HepG2 (cell line): ENCODE data around the gene ZNF177. TPM values are rescaled to one million over a fixed set of nuclear protein-coding genes. Genes with fewer than 3 reads are reported as not detected.

Source experiments
- ATAC-seq: fragments of 200-7000 bp; cut with Tn5 transposase; 3 replicates; pipeline ENCODE4 v1.9.1; 2020; ENCODE audit warnings: mild to moderate bottlenecking, moderate library complexity
- BruUV-seq: library from RNA; stranded (reverse); fragments of 400-500 nt; replicated peaks from 2 replicates; lab custom pipeline; 2021; lab: Mats Ljungman, UMichigan
- CTCF ChIA-PET: fragments of 300-600 bp; formaldehyde crosslinking; extraction: SDS; loops from one replicate; lab custom pipeline; 2021; ENCODE audit warnings: low total read pairs, inconsistent platforms, low intra/inter-chr PET ratio; lab: Yijun Ruan, JAX
- POLR2A ChIA-PET: fragments of 350-600 bp; sonication (Branson Sonifier 250); formaldehyde crosslinking; loops from one replicate; lab custom pipeline; 2020; ENCODE audit warnings: antibody characterized with exemption, inconsistent platforms; lab: Yijun Ruan, JAX
- DNase-seq: peaks from one replicate; pipeline ENCODE4 v3.0.0-alpha.2; 2015; ENCODE audit warnings: low spot score
- FAIRE-seq: peaks from 3 replicates; lab custom pipeline; 2011; peaks lifted over from hg19 to GRCh38; lab: Jason Lieb, UNC
- H2AFZ ChIP-seq: one replicate; pipeline ENCODE4 v1.6.1; 2011; ENCODE audit warnings: low read length, inconsistent platforms
- H3K27ac ChIP-seq: fragments of 300-600 bp; 3 replicates; pipeline ENCODE4 v1.8.0; 2011; ENCODE audit warnings: mixed run types, mild to moderate bottlenecking, mixed read lengths, low read length, inconsistent platforms; ENCODE audit not compliant: insufficient read depth; ENCODE audit errors: extremely low read length
- H3K27me3 ChIP-seq, 2 experiments: fragments of 200-600 bp in 1 of 2; 2 replicates in 1 of 2; 3 replicates in 1 of 2; pipeline versions ENCODE4 v1.6.0 to v1.8.0; 2011; ENCODE audit warnings: low read length in 2 of 2, mild to moderate bottlenecking in 2 of 2, moderate library complexity in 2 of 2, inconsistent platforms in 1 of 2; ENCODE audit not compliant: insufficient read depth in 2 of 2, control insufficient read depth in 1 of 2
- H3K36me3 ChIP-seq, 2 experiments: fragments of 200-600 bp in 1 of 2; replicated peaks in 1 of 2; 2 replicates in 1 of 2; 3 replicates in 1 of 2; pipeline versions ENCODE4 v1.5.1 to v1.8.0; 2011; ENCODE audit warnings: low read length in 2 of 2, inconsistent platforms in 1 of 2; ENCODE audit not compliant: insufficient read depth in 2 of 2, control insufficient read depth in 1 of 2
- H3K4me1 ChIP-seq: 2 replicates; pipeline ENCODE4 v1.5.1; 2012; ENCODE audit warnings: low read length, inconsistent platforms; ENCODE audit not compliant: insufficient read depth
- H3K4me2 ChIP-seq: 2 replicates; pipeline ENCODE4 v1.6.0; 2011; ENCODE audit warnings: low read depth, low read length, inconsistent platforms
- H3K4me3 ChIP-seq, 3 experiments: fragments of 200-600 bp in 1 of 3; sonication (generic), shearing (Covaris generic) in 1 of 3; replicated peaks in 1 of 3; 2 replicates each; pipeline ENCODE4 v1.5.1; 2011 to 2016; ENCODE audit warnings: low read length in 3 of 3, inconsistent platforms in 2 of 3, low read depth in 2 of 3, mild to moderate bottlenecking in 2 of 3, control low read depth in 1 of 3, mixed read lengths in 1 of 3; ENCODE audit not compliant: insufficient read depth in 1 of 3
- H3K79me2 ChIP-seq: one replicate; pipeline ENCODE4 v1.6.1; 2011; ENCODE audit warnings: low read length, inconsistent platforms; ENCODE audit not compliant: insufficient read depth
- H3K9ac ChIP-seq: 2 replicates; pipeline ENCODE4 v1.6.0; 2011; ENCODE audit warnings: mild to moderate bottlenecking, low read depth, low read length, inconsistent platforms; ENCODE audit not compliant: insufficient read depth
- H3K9me3 ChIP-seq: 2 replicates; pipeline ENCODE4 v1.5.1; 2012; ENCODE audit warnings: mild to moderate bottlenecking, low read length
- H4K20me1 ChIP-seq: 2 replicates; pipeline ENCODE4 v1.6.0; 2011; ENCODE audit warnings: inconsistent platforms, mild to moderate bottlenecking, low read length, moderate library complexity; ENCODE audit not compliant: insufficient read depth
- DNMT3B ChIP-seq: conservative IDR thresholded peaks from 2 replicates; pipeline ENCODE4 v1.6.1; 2016; ENCODE audit warnings: missing biosample characterization, control low read depth
- EP300 ChIP-seq, 3 experiments: sonication (generic) in 1 of 3; formaldehyde crosslinking in 1 of 3; IDR thresholded peaks; 2 replicates each; pipeline versions ENCODE4 v1.5.1 to v1.6.1; 2011 to 2020; ENCODE audit warnings: low read depth in 2 of 3, low read length in 2 of 3, borderline replicate concordance in 1 of 3, improper control_type of control experiment in 1 of 3, mild to moderate bottlenecking in 1 of 3, missing genetic modification reagents in 1 of 3, moderate library complexity in 1 of 3
- MAFF ChIP-seq: IDR thresholded peaks from 2 replicates; pipeline ENCODE4 v1.6.1; 2011; ENCODE audit warnings: low read depth, low read length, improper control_type of control experiment
- MAFK ChIP-seq, 2 experiments: IDR thresholded peaks in 1 of 2; conservative IDR thresholded peaks in 1 of 2; 2 replicates each; pipeline ENCODE4 v1.6.1; 2011; ENCODE audit warnings: improper control_type of control experiment in 2 of 2, low read length in 2 of 2
- NR2F6 ChIP-seq, 2 experiments: IDR thresholded peaks; 2 replicates each; pipeline ENCODE4 v1.6.1; 2016; ENCODE audit warnings: antibody characterized with exemption in 1 of 2, mild to moderate bottlenecking in 1 of 2
- WGBS: methylation state at CpG from one replicate; pipeline ENCODE4 v1.1.6; 2017; ENCODE audit warnings: low lambda C conversion rate; 5-methylcytosine and 5-hydroxymethylcytosine counted together
- in situ Hi-C: cut with HindIII; loops from 2 replicates; pipeline ENCODE4 v1.10.0; 2017; ENCODE audit warnings: low pct_unique_long_range_greater_than_20kb; ENCODE audit not compliant: extremely low pct_ligation_motif_present
- intact Hi-C: fragments of 100-400 bp; cut with micrococcal nuclease; formaldehyde crosslinking; loops from one replicate; pipeline ENCODE4 v1.10.0; 2022; ENCODE audit not compliant: unreplicated experiment
- polyA plus RNA-seq, 8 experiments: library from polyadenylated mRNA; depleted of rRNA in 3 of 8; stranded (reverse) in 7 of 8; unstranded in 1 of 8; fragments of >200 nt; fragmentation: Illumina TruSeq in 4 of 8; extraction: Trizol in 4 of 8; gene quantifications; 2 replicates each; pipeline versions ENCODE4 v1.2.1 to v1.2.3, GENCODE V29; 2011 to 2016; ENCODE audit warnings: low read depth in 4 of 8, missing spikeins in 1 of 8, mixed read lengths in 1 of 8; ENCODE audit not compliant: insufficient read depth in 1 of 8
- total RNA-seq, 5 experiments: library from RNA; depleted of rRNA; stranded (reverse); fragments of >200 nt; fragmentation: Illumina TruSeq; extraction: Trizol; gene quantifications; 2 replicates each; pipeline ENCODE4 v1.2.3, GENCODE V29; 2016; ENCODE audit warnings: low read depth in 1 of 5
- TF ChIP-seq, protein P1 (sequence below): sonication (generic); formaldehyde crosslinking; IDR thresholded peaks from 2 replicates; pipeline ENCODE4 v1.5.1; 2020; ENCODE audit warnings: missing genetic modification reagents, mild to moderate bottlenecking, borderline replicate concordance

Gene ZNF177
- total and polyA plus RNA-seq, 2 of the 13 experiments (the other 11 are each of a cell fraction or from before 2014, with no cell fraction given), result 0.62 to 0.71 TPM

DNA sequence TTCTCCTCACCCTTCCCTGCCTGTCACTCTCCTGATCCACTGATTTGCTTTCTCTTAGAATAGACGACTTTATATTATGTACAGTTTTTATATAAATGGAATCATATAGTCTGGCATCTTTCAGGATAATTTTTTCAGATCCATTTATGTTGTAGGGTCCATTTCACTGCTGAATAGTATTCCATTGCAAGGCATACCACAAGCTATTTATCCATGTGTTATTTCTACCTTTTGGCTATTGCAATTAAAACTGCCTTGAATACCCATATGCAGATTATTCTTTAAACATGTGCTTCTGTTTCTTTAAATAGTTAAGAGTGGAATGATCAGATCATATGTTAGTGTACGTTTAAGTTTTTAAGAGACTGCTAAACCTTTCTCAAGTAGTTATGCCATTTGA is 17.8 kb upstream of the ZNF177 start (continued):
- TF ChIP-seq DNMT3B (CRISPR knock-in tag) (no peak), NR2F6 (IDR thresholded peaks at IDR 0.05) (no peak), NR2F6 (CRISPR knock-in tag; IDR thresholded peaks at IDR 0.05) (no peak)
- TF ChIP-seq, protein P1, sequence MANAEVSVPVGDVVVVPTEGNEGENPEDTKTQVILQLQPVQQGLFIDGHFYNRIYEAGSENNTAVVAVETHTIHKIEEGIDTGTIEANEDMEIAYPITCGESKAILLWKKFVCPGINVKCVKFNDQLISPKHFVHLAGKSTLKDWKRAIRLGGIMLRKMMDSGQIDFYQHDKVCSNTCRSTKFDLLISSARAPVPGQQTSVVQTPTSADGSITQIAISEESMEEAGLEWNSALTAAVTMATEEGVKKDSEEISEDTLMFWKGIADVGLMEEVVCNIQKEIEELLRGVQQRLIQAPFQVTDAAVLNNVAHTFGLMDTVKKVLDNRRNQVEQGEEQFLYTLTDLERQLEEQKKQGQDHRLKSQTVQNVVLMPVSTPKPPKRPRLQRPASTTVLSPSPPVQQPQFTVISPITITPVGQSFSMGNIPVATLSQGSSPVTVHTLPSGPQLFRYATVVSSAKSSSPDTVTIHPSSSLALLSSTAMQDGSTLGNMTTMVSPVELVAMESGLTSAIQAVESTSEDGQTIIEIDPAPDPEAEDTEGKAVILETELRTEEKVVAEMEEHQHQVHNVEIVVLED (CRISPR knock-in tag), result no peak

DNA sequence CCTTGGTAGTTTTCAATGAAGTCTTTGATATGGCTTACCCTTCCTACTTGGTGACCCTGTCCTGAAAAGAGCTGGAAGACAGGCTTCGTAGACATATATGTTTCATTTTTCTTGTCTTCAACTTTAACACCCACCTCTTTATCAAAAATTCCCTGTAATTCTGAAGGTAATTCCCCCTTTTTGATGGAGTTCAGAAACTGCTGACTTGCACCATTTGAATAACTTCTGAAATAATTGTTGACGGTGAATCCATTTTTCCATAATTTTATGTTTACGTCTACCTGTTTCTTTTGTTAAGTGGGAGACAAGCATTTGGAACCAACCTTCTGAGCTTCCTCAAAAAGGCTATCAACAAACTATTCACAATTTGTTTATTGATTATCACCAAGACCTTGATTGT is 14.6 kb upstream of the ZNF177 start:
- Histone ChIP-seq H2AFZ (no peak overlapping the region), H3K27ac (no peak overlapping the region), H3K79me2 (no peaks in the 10 kb centered on the region), H4K20me1 (no peaks in the 10 kb centered on the region), H3K9ac (no peak overlapping the region), H3K9me3 (peaks cover 77% of the 10 kb centered on the region), H3K27me3 (no peaks in the 10 kb centered on the region; a peak in 1 of 5 replicates), H3K4me2 (no peak overlapping the region), H3K4me3 (no peak overlapping the region), H3K4me1 (peaks cover 9% of the 10 kb centered on the region), H3K36me3 (no peaks in the 10 kb centered on the region)
- intact Hi-C loops, result no loop called here
- ChIA-PET CTCF (no interaction called here), POLR2A (no interaction called here)
- peak; percentile 56 for TF ChIP-seq MAFF
- peak in 1 of 2 experiments; percentile 73; a peak in 3 of 4 replicates for TF ChIP-seq MAFK (conservative IDR thresholded peaks at IDR 0.05 in 1 of 2, IDR thresholded peaks at IDR 0.05 in 1 of 2; ENCODE audit: low read length in 2 of 2)
- no peak for TF ChIP-seq EP300 (IDR thresholded peaks at IDR 0.05; ENCODE audit: low read depth in 2 of 2, low read length in 2 of 2)
- TF ChIP-seq EP300 (CRISPR knock-in tag; IDR thresholded peaks at IDR 0.05; ENCODE audit: borderline replicate concordance), result no peak
- in situ Hi-C loops, result no loop called here
- ATAC-seq (no peak), DNase-seq (no peak), FAIRE-seq (no peak)
- WGBS, result 97% methylated on average over 3 of the region's 3 CpGs
- BruUV-seq, result no TSS peak
